ENCODE measurements around the gene MTA3.
"Not testable (repeated sequence)": the region's sequence is repeated elsewhere in the genome, so short reads cannot be mapped to it uniquely, and the experiment has no call there.

Gene MTA3

DNA sequence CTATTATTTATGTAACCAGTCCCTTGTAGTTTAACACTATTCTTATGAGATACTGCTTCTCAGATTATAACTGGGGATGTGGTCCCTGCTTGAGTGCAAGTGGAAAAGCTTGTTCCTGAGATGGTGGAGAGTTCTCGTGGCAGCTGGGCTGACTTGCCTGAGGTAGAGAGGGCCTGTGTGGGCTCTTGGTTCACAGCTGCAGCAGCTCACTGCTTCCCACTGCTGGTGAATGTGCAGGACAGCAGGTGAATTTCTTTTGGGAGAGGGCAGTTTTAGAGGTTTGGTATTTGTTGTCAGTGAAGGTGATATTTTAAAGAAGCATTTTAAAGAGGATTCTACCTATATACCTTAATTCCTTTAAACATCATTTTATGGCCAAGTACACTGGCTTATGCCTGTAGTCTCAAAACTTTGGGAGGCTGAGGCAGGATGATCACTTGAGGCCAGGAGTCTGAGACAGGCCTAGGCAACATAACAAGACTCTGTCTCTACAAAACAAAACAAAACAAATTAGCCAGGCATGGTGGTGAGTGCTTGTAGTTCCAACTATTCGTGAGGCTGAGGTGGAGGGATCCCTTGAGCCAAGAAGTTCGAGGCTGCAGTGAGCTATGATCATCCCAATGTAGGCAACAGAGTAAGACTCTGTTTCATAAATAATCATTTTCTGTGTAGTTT is 94.8 kb downstream of the MTA3 start:
- DNase-seq (ENCODE audit: low read depth) = peak; percentile 43

DNA sequence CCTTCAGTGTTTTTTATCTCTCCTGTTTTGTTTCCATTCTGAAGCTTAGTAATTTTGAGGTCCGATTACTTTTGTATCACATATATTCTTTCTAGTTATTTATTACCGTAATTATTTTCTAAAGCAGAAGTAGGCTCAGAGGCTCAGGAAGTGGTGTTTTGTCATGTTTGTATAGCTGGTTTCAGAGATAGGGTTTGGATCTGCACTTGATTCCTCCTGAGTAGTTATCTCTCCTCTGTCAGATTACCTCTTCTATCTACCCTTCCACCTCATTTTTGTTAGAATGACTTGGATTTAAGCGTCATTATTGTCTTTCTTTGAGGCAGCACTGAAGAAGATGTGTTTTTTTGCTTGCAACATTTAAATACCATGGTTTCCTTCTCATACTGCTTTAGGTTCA is 95.4 kb downstream of the MTA3 start:
- DNase-seq (ENCODE audit: low read depth) = no peak

DNA sequence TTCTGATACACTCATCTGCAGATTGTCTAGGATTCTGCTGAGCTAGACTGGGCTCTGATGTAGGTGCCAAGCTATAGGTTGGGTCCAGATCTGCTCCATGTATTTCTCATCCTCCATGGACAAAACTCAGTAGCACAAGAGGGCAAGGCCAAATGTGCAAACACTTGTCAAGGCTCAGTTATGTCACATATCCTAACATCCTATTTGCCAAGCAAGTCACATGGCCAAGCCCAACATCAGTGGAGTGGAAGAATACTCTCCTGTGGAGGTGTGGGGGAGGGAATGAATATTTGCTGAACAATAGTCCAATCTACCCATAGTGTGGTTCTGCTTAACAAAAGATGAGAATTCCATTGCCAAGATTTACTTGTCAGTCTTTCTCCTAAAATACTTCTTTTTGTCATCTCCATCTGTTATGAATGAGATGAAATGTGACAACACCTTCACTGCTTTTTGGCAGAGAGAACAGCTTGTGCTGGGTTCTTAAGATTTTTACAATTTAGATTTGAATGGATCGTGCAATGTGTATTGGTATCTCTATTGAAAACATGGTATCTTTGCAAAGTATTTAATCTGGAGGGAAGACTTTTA is 105.7 kb downstream of the MTA3 start:
- no peak for DNase-seq (ENCODE audit: low read depth)

DNA sequence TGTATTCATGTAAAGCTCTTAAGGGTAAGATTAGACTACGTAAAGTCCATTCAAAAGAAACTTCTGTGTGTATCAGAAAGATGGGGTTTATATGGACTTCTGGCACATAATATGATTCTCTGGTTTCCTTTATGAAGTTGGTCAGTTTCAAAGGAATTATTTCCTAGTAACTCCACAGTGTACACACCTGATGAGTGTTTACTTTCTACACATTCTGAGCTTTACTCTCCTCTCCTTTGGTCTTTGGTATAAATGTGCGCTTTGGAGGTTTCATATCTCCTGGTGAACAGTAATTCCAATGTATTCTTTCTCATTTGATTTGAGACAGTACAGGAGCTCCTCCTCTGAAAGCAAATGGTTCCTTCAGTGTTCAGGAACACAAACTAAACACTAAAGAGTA is 107.4 kb downstream of the MTA3 start:
- DNase-seq (ENCODE audit: low read depth) = no peak

DNA sequence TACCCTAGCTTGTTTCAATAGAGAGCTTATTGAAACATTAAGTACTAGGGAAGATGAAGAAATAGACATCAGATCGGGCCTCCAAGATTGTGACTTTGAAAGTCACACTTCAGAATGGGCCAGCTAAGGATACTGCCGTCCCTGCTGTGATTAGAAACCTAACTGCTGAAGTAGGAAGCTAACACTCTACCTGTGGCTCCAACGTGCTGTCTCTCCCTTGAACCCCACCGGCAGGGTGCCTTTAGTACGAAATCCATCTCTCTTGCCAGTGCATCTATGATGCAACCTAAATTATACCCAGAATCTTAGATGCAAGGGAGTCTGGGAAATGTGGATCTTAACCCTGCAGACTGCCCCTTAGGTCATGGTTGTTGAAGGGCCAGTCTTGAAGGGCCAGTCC is 116.9 kb downstream of the MTA3 start:
- no peak for DNase-seq (ENCODE audit: low read depth)

DNA sequence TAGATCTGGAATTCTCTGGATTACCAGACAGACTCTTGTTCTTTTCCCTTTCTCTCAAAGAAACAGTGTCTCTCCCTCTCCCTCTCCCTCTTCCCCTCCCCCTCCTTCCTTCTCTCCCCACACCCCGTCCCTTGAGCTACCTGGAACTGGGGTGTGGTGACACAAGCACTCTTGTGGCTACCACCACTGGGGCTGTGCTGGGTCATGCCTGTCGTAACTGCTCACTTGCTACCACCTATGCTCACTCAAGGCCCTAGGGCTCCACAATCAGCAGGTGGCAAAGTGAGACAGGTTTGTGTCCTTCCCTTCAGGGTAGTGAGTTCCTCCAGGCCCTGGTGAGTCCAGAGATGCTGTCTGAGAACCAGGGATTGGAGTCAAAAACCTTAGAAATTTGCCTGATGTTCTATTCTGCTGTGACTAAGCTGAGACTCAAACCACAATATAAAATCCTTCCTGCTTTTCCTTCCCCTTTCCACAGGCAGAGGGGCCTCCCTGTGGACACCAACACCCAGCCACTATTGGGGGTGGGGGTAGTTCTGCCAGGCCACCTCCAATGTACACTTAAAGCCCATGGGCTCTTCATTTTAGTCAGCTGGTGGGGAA is 124.7 kb downstream of the MTA3 start:
- no peak for DNase-seq (ENCODE audit: low read depth)

DNA sequence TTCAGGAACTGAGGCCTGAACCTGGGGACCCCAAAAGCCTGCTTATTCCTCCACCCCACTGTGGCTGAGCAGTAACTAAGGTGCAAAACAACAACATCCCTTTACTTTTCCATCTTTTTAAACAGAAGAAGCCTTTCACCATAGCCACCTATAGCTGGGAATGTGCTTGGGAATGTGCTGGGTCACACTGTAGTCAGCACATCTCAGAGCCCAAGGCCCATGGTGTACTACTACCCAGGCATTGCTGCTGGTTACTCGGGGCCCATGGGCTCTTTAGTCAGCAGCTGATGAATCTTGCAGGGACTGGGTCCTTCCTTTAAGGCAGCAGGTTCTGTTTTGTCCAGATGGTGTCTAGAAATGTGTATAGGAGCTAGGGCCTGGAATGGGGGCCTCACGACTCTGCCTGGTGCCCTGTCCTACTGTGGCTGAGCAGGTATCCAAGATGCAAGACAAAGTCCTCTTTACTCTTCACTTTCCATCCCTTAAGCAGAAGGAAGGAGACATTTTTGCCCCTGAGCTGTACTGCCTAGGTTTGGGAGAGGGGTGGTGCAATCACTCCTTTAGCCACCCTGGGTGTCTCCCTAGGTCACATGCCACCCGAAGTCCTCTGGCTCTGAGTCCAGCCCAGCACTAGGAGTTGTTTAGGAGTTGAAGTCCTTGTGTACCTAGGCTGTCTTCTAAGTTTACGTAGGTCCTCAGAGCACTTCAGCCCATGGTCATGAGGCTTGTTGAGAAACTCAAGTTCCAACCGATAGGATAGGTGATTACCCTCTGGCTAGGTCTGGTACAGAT is 125.5 kb downstream of the MTA3 start:
- no peak for DNase-seq (ENCODE audit: low read depth)

DNA sequence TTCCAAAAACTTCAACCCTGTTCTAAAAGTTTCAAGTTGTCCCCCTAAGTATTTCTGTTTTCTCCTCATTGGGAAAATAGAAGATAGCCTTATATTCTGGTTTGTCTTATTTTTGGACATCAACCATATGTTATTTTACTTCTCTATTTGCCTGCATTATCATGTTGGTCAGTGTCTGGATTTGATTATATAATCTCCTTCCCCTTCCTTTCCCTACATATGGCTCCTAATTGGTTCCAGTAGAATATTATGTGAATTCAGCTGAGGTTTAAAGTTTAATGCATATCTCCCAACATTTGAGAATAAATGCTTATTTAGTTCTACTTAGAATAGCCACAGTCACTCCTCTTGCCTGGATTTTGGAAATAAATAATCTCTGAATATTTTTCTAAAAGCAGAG is 128.6 kb downstream of the MTA3 start:
- no peak for DNase-seq (ENCODE audit: low read depth)

DNA sequence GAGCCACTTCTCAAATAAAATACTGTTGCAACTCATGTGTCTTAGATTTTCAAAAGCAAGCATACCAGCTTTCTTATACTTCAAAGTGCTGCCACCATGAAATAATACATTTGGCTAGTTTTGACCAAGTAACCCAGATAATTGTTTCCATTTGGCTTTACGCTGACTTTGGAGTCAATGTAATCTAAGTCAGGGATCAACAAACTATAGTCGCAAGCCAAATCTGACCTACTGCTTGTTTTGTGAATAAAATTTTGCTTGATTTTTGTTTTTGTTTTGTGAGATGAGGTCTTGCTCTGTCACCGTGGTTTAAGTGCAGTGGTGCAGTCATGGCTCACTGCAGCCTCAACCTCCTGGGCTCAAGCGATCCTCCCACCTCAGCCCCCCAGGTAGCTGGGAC is 130.5 kb downstream of the MTA3 start:
- DNase-seq (ENCODE audit: low read depth) = no peak

DNA sequence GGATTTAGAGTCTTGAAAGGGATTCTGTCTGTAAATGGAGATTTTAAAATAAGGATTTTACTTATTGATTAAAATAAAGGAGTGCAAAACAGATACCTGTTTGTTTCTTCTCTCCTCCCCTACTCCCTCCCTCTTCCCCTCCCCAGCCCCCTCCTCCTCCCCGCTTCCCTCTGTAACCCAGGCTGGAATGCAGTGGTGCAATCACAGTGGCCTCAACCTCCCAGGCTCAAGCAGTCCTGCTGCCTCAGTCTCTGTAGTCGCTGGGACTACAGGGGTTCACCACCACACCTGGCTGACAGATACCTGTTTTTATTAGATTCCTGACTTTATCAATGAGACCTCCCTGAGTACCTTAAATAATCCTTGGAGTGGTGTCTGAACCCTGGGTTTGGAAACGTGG is 138.4 kb downstream of the MTA3 start:
- DNase-seq (ENCODE audit: low read depth) = no peak

DNA sequence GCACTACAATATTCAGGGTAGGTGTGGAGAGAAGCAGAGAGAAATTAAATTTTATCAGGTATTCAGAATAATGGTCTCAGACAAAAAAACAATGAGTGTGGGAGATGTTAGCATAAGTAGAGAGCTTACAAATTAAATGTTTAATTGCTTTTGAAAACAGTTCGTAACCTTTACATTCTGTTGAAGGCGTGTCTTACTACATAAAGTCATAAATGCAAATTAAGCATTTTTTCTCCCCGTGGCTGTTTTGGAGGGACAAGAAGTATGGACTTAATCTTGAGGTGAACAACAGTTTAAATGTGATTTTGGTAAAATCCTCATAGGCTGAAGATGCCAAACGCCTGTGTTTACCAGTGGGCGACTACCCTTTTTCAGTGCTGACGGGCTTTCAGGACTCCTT is 139.7 kb downstream of the MTA3 start:
- DNase-seq (ENCODE audit: low read depth) = no peak

DNA sequence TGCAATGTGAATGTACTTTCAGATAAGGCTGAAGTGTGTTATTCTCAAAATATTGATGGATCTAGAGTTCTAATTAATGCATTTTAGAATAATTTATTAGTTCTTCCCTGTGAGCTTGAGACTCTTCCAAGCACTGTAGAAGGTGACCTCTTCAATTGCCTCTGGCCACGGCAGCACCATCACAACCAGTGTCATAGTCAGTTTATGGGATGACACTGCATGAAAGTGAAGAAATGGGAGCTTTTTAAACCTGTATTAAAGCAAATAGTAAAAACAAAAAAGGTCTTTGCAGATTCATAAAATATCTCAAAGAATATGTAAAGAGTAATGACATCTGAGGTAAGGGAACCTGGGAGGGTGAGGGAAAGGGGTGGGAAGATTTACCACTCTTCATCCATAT is 143.5 kb downstream of the MTA3 start:
- no peak for DNase-seq (ENCODE audit: low read depth)

DNA sequence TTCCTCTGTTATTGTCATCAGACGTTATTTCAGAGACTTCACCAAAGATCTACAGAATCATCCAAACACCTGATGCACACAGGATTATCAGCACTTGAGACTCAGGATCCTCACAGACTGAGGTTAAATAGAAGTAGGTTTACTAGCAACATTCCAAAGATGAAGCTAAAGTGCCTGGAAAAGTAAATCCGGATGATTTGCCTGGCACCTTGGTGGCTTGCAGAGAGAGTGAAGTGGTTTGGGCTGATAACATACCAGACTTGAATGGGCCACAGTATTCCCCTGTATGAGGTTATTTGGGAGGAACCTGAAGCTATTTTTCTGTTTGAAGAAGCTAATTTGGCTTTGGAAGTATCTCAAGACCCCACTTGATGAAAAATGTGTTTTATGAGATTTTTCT is 144.5 kb downstream of the MTA3 start:
- no peak for DNase-seq (ENCODE audit: low read depth)

DNA sequence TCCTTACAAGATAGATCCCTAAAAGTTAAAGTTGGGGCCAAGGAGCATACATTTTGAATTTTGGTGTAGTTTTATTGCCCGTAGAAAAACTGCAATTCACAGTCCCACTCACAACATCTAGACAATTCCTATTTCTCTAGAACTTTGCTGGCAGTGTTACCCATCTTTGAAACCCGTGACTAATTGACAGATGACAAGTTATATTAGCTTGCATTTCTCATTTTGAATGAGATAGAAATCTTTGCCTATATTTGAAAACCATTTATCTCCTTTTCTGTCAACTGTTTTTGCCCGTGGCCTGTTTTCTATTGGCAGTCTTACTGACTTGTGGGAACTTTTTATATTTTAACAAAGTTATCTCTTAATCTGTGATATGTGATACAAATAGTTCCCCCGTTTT is 145.5 kb downstream of the MTA3 start:
- no peak for DNase-seq (ENCODE audit: low read depth)

DNA sequence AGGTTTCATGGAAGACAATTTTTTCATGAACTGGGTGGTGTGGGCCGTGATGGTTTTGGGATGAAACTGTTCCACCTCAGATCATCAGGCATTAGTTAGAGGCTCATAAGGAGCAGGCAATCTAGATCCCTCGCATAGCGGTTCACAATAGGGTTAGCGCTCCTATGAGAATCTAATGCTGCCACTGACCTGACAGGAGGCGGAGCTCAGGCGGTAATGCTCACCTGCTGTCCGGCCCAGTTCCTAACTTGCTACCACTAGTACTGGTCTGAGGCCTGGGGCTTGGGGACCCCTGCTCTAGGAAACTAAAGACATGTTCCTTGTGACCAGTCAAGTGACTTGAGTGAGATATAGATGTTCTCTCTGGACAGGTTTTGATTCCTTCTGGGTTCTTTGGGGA is 146.3 kb downstream of the MTA3 start:
- no peak for DNase-seq (ENCODE audit: low read depth)

DNA sequence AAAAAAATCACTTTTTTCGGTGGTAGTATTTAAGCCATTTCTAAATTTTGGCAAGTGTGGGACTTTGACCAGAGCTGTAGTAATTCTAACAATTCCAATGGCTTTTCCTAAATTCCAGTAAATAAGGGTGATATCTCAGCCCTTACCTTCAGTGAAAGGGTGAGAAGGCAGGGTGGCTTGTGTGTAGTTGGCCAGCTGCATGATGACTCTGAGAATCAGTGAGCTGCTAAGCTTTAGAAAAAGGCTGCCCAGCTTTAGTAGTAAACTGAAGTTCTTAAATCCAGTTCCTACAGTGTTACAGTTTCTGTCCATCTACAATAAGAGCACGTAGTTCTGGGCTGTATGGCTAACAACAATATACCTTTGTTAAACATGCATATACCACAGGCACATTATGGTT is 153.5 kb downstream of the MTA3 start:
- no peak for DNase-seq (ENCODE audit: low read depth)

DNA sequence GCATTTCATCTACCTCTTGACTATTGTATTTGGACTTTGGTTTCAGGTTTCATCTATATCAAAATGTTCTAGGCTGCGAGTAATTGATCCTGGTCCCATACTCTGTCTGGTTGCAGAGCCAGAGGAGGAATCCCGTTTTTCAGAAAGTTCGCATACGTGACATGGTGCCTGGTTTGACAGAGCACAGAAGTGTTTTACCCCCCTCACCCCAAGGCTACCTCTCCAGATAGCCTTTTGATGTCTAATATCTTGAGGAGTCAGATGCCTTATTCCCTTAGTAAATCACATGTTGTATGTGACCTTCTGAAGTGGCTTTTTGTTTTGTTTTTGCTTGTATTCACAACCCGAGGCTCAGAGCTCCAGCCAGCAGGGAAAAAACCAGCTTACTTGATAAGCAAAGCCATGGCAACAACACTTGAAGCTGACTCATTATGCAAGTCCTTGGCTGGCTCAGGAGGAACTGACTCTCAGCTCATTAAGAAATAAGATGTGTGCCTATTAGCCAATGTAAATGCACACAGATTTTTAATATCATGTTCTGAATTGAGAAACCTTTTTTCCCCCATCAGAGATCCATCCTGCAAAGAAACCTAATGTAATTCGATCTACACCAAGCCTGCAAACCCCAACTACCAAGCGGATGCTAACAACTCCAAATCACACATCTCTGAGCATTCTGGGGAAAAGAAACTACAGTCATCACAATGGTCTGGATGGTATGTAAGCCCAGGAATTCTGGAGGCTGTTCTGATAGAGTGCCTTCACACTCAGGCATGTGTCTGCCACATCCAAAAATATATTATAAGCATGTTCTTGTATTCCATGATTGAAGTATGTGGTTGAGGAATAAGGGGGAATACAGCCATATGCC is 154.1 kb downstream of the MTA3 start:
- DNase-seq (ENCODE audit: low read depth) = no peak

DNA sequence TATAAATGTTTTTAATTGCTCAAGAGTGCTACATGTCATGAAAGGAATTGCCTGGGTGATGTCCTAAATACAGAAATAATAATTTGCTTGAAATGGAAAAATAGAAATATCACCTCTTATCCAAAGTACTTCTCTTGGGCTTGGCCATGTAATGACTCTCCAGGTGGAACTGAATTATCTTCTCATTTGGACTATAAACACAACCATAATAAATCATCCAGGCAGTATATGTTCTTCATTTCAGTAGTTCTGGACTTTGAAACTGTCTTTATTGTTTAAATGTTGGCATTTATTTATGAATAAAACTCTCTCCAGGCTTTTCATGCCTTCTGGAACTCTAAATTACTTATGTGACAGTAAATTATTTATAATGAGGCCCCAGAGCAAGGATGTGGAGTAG is 155.0 kb downstream of the MTA3 start:
- DNase-seq (ENCODE audit: low read depth) = no peak

DNA sequence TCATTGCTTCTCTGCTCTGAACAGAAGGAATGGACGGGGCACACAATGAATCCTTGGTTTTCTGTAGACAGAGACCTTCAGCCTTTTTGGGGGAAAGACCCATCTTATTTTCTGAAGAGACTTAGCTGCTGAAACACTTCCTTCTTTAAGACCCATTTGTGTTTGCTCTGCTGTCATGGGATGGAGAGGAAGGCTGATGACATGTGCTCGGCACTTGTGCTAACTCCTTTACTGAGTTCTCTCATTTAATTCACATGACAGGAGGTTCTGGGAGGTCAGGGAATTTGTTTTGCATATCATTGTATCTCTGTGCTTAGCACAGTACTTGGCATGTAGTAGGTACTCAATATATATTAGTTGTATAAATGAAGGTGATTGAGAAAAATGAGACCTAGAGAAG is 156.5 kb downstream of the MTA3 start:
- DNase-seq (ENCODE audit: low read depth) = no peak

DNA sequence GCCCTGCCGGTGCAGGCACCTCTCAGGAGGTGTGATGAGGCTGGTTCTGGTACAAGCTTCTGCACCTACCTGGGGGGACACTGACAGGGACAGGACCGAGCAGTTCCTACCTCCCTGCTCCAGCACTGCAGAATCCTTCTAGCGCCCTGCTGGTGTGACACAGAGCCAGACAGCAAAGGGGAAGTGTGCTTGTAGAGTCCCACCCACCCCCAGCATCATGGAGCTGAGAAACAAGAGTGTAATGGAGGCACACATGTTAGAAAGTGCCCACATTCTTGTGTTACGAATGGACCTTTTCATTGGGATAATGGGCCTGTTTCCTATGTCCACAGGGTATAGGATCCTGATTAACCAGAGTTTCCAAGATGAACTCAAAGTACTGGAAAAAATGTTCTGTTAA is 157.2 kb downstream of the MTA3 start:
- no peak for DNase-seq (ENCODE audit: low read depth)

DNA sequence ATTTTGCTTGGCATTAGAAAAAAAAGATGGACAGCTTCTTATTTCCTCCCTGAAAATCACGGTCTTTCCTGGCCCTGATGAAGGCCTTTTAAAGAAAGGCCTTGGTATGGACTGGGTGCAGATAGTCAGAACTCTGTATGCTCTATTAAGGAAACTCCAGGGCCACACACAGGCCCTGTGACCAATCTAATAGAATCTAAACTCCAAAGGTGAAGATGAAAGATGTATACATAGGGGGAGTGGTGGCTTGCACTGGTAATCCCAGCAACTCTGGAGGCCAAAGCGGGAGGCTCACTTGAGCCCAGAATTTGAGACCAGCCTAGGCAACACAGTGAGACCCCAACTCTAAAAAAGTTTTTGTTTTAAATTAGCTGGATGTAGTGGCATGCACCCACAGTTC is 158.2 kb downstream of the MTA3 start:
- no peak for DNase-seq (ENCODE audit: low read depth)

DNA sequence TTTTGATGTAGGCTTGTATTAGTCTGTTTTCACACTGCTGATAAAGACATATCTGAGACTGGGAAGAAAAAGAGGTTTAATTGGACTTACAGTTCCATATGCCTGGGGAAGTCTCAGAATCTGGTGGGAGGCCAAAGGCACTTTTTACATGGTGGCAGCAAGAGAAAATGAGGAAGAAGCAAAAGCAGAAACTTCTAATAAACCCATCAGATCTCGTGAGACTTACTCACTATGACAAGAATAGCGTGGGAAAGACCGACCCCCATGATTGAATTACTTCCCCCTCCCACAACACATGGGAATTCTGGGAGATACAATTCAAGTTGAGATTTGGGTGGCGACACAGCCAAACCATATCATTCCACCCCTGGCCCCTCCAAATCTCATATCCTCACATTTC is 162.9 kb downstream of the MTA3 start:
- not testable (repeated sequence) for DNase-seq (ENCODE audit: low read depth)
